Body of pancreas (tissue), 4 donors: ENCODE measurements around the gene MTCH1.

Experiments
- CTCF ChIP-seq, 7 experiments: fragments of 450-650 bp in 4 of 7; fragments of 200-600 bp in 3 of 7; sonication (generic) in 3 of 7; IDR thresholded peaks; one replicate each; pipeline ENCODE4 v1.5.1; 2016 to 2019; ENCODE audit warnings: antibody characterized with exemption in 7 of 7
- POLR2A ChIP-seq, 3 donors: fragments of 450-650 bp; IDR thresholded peaks; one replicate each; pipeline ENCODE4 v1.6.1; 2016; ENCODE audit warnings: antibody characterized with exemption in 3 of 3, mild to moderate bottlenecking in 2 of 3

- TF ChIP-seq CTCF (IDR thresholded peaks at IDR 0.05) (no peak), POLR2A (IDR thresholded peaks at IDR 0.05) (no peak)
These were observed 61.1 kb downstream of the MTCH1 start for GRCh38 chr6:36924778-36925374.
